Femur (tissue), 1 donor: ENCODE results near the gene ACYP1.
A peak's percentile ranks its signal among the peaks of the same experiment; 100 is the strongest.
"Not testable (repeated sequence)": the region's sequence is repeated elsewhere in the genome, so short reads cannot be mapped to it uniquely, and the experiment has no call there.

ENCODE experiments used
- DNase-seq: peaks from one replicate; pipeline ENCODE4 v3.0.0-alpha.2; 2017

The ACYP1 gene

GRCh38 chr14:75067765-75068164 is 3.9 kb upstream of the ACYP1 start:
- DNase-seq, result not testable (repeated sequence)

- no peak for DNase-seq
Measured at GRCh38 chr14:75067212-75067611, 3.4 kb upstream of the ACYP1 start.

DNA sequence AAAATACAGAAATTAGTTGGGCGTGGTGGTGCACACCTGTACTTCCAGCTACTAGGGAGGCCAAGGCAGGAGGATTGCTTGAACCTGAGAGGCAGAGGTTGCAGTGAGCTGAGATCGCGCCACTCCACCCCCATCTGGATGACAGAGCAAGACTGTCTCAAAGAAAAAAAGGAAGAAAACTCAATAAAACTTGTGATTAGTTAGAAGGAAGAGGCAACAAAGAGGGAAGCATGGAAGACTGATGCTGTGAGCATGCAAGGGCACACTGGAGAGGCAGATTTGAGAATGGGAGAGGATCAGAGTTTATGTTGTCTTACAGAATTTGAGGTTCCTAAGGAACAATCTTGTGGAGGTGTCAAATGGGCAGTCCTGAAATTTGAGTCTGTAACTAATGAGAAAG is 2.9 kb upstream of the ACYP1 start:
- no peak for DNase-seq

- no peak for DNase-seq
Measured at GRCh38 chr14:75064205-75064567, 362 bp upstream of the ACYP1 start.

- DNase-seq, result no peak
Measured at GRCh38 chr14:75063013-75063412, 811 bp downstream of the ACYP1 start.

DNA sequence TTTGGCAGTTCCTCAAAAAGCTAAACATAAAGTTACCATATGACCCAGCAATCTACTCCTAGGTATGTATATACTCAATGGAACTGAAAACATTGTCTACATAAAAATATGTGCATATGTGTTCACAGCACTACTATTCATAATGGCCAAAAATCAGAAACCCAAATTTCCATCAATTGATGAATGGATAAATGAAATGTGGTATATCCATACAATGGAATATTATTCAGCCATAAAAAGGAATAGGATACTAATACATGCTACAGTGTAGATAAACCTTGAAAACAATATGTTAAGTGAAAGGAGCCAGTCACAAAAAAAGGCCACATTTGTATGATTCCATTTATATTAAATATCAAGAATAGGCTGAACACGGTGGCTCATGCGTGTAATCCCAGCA is 3.4 kb downstream of the ACYP1 start:
- no peak for DNase-seq

DNA sequence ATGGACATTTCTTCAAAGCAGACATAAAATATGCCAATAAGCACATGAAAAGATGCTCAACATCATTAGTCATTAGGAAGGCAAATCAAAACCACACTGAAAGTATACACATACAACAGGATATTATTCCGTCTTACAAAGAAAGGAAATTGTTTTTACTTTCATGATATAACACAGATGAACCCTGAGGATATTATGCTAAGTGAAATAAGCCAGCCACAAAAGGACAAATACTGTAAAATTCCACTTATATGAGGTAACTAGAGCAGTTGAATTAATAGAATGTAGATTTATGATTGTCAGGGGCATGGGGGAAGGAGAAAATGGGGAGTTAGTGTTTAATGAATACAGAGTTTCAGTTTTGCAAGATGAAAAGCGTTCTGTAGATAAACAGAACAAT is 4.2 kb downstream of the ACYP1 start:
- no peak for DNase-seq

DNA sequence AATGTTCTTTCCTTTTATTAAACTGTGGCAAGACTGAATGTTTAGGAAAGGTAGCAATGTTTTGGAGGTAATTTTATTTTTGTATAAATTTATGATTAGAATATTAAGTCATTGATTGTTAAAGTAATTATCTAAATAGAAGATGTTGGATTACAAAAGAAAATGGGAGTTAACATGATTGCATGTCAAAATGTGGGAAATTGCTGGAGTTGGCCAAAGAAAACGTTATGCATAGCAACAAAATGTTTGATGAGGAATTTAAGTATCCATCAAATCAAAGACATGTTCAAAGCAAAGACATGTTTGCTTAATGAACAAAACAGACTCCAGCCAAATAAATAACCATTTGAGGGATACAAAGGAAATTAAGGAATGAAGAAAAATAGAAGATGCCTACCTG is 9.4 kb downstream of the ACYP1 start:
- no peak for DNase-seq

GRCh38 chr14:75053396-75054291 is 10.2 kb downstream of the ACYP1 start:
- DNase-seq, result no peak

- no peak for DNase-seq
Measured at GRCh38 chr14:75051556-75051899, 12.3 kb downstream of the ACYP1 start.

DNA sequence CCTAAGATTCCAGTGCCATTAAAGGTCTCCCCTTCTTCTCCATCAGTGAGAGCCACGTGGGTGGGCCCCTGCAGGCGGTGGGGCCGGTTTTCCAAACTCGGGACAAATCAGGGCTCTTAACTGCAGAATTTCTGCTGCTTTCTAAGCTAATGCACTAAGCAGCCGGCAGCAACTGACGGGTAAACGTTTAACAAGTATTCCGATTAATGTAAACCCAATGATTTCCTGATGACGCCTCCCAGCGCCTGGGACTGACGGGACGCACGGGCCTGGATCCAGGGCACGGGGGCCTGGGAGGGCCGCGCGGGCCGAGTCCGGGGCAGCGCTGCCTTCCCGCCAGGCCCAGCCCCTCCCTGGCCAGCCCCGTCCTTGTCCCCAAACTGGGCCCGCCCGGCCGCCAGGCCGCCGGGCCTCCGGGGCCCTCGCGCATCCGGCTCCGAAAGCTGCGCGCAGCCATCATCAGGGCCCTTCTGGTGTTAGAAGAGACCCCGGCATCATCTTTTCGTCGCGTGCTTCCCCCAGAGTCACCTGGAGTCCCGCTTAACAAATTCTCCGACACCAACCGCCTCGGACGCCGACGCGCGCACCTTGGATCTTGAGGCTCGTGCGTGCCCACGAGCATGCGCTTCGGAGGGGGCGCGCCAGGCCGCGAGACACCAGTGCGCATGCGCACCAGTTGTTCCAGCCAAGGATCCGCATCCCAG is 12.8 kb downstream of the ACYP1 start, which contains the start of gene MLH3:
Gene MLH3, minus strand, starts transcription at position 616 of the 704 bp plus-strand sequence. CDS start 1,812 bp downstream, outside the sequence.
- DNase-seq, result peak; percentile 87

DNA sequence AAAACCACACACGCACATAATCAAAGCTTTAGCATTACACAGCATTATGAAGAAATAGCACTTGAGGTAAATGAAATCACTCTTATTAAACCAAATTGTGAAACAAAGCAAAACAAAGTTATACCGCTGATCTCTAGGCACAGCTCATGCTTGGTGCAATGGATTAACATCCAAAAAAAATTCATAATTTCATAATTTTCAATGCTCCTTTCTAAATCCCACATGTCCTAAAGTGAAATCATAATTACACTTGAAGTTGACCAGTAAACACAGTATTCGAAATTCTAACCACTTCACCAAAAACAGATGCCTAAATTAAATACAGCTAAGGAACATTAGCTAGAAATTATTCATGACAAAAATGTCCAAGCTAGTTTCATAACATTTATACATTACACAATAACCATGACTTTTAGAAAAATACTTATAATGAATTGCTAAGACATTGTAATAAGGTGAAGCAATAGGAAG is 14.1 kb downstream of the ACYP1 start:
- DNase-seq, result no peak

GRCh38 chr14:75049136-75049535 is 14.7 kb downstream of the ACYP1 start:
- DNase-seq, result peak; percentile 21

DNA sequence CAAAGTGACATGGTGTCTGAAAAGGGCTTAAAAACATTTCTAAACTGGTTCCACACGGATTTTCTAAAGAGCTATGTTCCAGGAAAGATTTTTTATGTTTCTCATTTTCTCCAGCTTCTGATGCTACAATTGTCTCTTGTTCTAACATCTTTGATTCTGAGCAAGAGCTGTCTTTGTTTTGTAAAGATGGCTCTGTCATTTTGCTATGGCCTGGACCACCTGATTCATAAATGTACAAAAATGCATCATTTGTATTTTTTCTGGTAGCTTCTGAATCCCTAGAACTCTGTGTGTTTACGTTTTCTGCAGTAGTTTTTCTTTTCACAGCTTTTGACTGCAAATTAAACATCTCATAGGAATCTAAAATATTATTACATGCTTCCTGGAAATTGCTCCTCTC is 15.7 kb downstream of the ACYP1 start:
- DNase-seq, result no peak

DNA sequence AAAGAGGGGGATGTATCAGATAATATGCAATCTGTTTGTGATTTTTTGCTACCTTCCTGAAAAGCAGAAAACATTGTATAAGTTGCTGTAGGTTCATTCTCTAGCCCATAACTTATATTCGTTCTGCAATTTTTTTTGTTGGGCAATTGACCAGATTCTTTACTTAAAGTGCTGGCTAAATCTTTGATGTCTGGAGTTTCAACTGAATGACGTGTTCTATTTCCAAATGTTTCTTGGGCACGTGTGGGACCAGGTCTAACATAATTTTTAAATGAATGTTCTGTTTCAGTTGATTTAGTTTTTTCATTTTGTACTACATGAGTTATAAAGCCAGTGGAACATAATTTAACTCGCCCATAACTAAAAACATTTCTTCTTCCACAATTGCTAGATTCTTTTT is 16.3 kb downstream of the ACYP1 start:
- no peak for DNase-seq

DNA sequence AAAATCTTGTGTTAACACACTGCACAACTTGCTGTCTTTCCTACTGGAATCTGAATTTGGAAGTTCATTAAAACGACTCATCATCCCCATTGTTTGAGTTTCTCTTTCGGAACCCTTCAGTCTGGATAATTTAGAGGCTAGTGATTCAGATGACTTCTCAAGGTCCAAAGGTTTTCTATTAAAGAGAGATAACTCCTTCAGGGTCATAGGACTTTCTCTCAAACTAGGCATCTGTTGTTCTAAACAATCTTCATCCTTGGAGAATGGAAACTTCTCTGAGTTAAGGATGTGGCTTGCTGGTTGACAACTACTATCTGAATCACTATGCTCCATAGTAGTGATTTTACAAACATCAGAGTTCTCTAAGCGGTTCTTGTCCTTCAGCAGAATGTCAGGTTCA is 16.9 kb downstream of the ACYP1 start:
- DNase-seq, result no peak

DNA sequence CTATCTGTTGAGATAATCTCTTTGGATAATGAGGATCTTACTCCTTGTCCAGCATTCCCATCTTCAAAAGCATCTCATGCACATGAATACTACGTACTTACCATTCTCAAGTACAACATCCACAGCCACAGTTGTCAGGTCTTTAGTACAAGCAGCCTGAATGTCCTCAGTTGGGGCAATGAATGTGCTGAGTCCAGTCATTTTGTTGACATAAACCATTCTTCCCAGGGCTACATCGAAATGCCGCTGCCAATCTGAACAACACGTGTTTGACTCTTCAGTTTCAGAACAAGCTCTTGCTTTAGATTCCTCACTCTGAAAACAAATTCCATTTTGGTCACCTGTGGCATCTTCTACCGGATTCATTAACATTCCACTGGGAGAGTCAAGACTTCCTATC is 17.5 kb downstream of the ACYP1 start:
- no peak for DNase-seq

- peak; percentile 29 for DNase-seq
Measured at GRCh38 chr14:75044752-75045151, 19.1 kb downstream of the ACYP1 start.

- no peak for DNase-seq
Measured at GRCh38 chr14:75044322-75044721, 19.5 kb downstream of the ACYP1 start.

DNA sequence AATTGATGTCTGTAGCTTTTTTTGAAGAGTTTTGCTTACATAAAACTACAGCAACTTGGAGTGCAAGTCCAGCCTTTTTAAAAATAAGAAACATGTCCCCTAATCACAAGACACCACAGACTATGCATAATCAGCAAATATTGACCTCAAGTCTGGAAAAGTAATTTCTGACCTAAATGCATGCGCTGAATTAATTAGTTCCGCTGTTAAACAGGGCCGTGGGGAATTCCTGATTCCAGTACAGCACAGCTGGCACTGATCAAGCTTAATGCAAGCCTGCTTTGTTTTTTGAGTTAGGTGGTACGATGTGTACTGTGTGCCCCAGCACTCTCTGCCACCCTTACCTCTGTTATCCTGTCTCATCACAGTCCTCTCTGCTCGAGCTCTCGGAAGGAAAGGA is 21.8 kb downstream of the ACYP1 start:
- no peak for DNase-seq

DNA sequence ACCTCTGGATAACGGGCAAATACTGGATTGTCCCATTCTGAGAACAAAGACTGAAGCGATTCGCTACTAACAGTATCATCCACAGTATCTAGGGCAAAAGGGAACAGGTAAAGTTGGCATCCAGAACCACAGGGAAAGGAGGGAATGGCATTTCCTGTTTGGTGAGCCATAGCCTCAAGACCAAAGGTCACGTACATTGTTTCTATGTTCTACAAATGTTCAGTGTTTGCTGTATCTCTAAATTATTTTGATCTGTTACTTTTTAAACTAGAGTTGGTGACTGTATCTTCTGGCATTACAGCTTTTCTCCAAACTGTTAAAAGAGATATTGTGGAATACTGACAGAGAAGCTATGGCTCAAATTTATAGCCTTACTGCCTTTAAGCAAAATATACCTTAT is 22.2 kb downstream of the ACYP1 start:
- DNase-seq, result no peak

- DNase-seq, result no peak
Measured at GRCh38 chr14:75040959-75041358, 22.9 kb downstream of the ACYP1 start.

DNA sequence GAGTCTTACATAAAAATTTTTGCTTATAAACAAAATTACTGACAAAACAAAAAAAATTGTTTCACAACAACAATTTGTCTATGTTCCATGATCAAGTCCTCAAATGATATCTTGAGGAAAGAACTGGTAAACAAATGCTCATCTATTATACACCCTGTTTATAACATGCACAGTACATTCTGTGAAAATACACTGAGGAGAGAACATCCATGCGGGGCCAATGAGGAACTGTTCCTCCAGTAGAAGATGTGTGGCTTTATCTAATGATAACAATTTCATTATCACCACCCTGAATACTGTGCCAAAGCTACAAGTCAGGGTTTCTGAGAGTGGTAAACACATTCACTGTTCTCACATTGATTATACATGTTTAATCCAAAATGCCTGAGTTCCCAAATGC is 23.3 kb downstream of the ACYP1 start:
- DNase-seq, result no peak

DNA sequence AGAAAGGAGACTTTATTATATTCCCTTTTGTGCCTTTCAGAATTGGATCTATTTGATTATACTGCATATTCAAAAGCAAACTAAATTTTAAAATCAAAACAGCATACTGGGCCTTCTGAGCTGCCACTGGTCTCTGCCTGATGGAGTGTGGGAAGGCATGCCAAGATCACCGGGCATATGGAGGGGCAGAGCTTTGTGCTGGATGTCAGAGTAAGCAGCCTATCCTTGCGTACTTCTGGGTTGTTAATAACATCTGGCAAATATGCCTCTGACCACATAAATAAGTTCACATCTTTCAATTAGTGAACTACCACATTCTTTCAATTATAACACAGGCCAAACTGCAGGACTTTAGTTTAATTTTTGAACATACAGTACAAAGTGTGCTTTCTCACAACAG is 30.9 kb downstream of the ACYP1 start:
- no peak for DNase-seq
